WI38 (cell line): ENCODE data around the gene THEM5.

ENCODE experiments used
- H3K4me3 ChIP-seq: 2 replicates; pipeline ENCODE4 v1.5.1; 2011; ENCODE audit warnings: low read depth, mild to moderate bottlenecking, control low read depth, low read length
- TF ChIP-seq, protein P1 (sequence below): IDR thresholded peaks from 2 replicates; pipeline ENCODE4 v1.5.1; 2012; ENCODE audit warnings: low read depth, mild to moderate bottlenecking, control low read depth, low read length

The THEM5 gene

DNA sequence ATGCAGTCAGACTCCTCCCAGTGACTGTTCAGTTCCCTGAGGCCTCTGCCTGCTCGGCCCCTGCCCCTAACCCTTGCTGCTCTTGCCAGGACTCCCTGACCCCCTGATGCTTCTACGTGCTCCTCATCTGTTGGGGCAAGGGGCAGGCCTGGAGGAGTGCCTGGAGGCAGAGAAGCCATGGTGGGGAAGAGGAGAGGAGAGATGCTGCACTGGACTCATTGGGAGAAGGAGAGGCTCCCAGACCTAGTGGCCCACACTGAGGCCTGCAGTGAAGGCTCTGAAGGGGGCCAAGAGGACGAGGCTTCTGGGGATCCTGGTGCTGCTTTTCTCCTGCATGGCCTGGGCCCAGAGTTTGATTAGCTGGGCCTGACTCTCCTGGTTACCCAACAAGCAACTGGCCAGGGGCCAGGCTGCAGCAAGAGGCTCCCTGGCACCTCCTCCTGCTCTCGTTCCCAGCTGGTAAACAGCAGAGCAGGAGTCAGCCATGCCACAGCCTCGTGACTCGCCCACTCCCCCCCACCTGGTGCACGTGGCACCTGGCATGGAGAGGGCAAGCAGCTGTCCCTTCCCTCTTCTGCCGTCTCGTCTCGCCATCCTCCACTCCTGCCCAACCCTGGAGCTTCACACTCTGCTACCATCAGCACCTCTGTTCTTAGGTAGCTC is 21.1 kb downstream of the THEM5 start:
- TF ChIP-seq, protein P1, sequence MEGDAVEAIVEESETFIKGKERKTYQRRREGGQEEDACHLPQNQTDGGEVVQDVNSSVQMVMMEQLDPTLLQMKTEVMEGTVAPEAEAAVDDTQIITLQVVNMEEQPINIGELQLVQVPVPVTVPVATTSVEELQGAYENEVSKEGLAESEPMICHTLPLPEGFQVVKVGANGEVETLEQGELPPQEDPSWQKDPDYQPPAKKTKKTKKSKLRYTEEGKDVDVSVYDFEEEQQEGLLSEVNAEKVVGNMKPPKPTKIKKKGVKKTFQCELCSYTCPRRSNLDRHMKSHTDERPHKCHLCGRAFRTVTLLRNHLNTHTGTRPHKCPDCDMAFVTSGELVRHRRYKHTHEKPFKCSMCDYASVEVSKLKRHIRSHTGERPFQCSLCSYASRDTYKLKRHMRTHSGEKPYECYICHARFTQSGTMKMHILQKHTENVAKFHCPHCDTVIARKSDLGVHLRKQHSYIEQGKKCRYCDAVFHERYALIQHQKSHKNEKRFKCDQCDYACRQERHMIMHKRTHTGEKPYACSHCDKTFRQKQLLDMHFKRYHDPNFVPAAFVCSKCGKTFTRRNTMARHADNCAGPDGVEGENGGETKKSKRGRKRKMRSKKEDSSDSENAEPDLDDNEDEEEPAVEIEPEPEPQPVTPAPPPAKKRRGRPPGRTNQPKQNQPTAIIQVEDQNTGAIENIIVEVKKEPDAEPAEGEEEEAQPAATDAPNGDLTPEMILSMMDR, result no peak
- no peak overlapping the region for H3K4me3 ChIP-seq

GRCh38 chr1:151831605-151832004 is 21.9 kb downstream of the THEM5 start, which contains the start of gene RORC:
RORC (minus strand) TSS chr1:151831802; CDS start chr1:151831764, 38 bp downstream.
- TF ChIP-seq, protein P1, result no peak

GRCh38 chr1:151831256-151831591 is 22.3 kb downstream of the THEM5 start:
- TF ChIP-seq, protein P1, result no peak
- H3K4me3 ChIP-seq, result no peak overlapping the region

More at GRCh38 chr1:151831605-151832004, 21.9 kb downstream of the THEM5 start, which contains the start of gene RORC:
- H3K4me3 ChIP-seq, result no peak within 1 kb of the TSS

GRCh38 chr1:151830055-151830454 is 23.5 kb downstream of the THEM5 start:
- TF ChIP-seq, protein P1, result no peak
- no peak overlapping the region for H3K4me3 ChIP-seq

DNA sequence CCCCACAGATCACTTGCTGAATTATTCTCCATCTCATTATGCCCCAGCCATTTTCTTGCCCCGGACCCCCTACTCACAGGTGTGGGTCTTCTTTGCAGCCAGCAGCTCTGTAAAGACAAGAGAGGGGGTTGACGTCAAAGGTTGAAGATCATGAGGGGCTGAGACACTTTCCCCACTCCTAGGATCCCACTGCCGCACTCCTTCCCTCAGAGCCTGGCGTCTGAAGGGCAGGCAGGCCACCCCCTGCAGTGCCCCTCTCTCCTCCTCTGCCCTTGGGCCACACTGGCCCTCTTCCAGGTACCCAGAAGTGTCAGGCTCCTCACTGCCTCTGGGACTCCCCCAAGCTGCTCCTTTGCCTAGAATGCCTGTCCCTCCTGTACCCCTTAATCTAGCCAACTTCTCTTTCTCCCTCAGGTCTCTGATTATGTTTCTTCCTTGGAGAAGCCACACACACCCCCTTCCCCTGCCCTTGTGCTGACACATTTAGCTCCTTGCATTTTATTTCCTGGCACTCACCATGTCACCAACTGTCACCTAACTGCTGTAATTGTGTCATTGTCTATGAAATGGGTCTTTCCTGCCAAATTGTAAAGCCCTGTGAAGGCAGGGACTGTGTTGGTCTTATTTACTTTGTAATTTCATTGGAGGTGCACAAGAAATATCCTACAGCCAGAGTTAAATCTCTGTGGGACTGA is 24.0 kb downstream of the THEM5 start:
- no peak overlapping the region for H3K4me3 ChIP-seq

GRCh38 chr1:151828921-151829320 is 24.6 kb downstream of the THEM5 start:
- no peak overlapping the region for H3K4me3 ChIP-seq
- TF ChIP-seq, protein P1, result no peak

More for the DNA sequence above, 24.0 kb downstream of the THEM5 start:
- TF ChIP-seq, protein P1, result no peak

DNA sequence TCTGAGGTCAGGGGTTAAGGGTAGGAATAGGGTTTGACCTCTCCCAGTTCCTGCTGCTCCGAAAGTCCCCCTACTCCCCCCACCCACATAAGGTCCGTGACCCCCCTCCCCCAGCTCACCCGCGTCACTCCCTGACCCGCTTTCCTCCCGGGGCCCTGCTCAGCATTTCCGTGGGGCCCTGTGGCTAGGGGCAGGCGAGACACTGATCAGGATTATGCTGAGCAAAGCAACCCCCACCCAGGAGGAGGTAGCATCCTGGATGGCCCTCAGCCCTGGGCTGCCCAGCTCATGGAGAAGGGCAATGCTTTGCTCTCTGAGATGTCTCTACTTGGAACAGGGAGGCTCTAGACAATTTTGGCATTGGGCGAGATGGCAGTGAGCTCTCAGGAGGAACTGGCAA is 25.7 kb downstream of the THEM5 start:
- TF ChIP-seq, protein P1, result no peak
- no peak overlapping the region for H3K4me3 ChIP-seq
